CD4-positive, alpha-beta T cell treated with Interleukin-2 at 100 ng/mL for 4 hours (primary cell): Measurements from ENCODE around the gene HTR3C.
"Not testable (repeated sequence)": the region's sequence is repeated elsewhere in the genome, so short reads cannot be mapped to it uniquely, and the experiment has no call there.

ENCODE experiments used
- DNase-seq: peaks from one replicate; pipeline ENCODE4 v3.0.0-alpha.2; 2020; ENCODE audit warnings: low spot score

HTR3C gene

DNA sequence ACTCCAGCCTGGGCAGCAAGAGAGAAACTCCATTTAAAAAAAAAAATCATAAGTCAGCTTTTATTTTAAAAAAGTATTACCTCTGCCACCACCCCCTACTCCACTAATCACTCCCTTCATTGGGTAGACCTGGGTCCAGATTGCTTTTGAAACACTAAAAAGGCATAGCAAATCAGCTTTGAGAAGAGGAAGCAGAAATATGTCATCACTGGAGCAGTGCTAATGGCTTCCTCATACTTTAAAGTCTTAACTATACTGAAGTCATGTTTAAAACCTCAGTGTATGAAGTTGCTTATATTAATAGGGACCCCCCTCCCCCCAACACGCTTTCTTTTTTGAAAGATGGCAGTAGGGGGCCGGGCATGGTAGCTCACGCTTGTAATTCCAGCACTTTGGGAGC is 22.3 kb upstream of the HTR3C start:
- DNase-seq: no peak

DNA sequence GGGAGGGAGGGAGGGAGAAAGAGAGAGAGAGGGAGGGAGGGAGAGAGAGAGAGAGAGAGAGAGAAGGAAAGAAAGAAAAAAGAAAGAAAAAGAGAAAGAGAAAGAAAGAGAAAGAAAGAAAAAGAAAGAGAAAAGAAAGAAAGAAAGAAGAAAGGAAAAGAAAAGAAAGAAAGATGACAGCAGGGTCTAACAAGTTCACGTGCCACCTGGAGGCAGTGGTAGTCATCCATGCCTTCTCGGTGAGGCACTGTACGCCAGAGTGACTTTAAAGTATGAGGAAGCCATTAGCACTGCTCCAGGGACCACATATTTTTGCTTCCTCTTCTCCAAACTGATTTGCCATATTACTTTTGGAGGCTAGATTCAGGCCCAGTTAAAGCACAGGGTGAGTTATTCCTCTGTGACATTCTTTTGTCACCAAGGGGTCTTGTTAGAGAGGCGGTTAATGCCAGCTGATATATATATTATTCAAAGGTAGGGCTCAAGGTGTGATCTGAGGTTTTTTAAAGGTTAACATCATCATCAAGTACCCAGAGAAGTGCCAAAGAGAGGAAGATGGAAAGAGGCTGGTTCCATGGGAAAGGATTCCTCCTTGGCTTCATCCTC is 21.6 kb upstream of the HTR3C start, which contains the start of gene HTR3D:
TSS of gene HTR3D (plus strand) at position 556 of the 606 bp plus-strand sequence. CDS start at position 556, 0 bp downstream.
- no peak for DNase-seq

DNA sequence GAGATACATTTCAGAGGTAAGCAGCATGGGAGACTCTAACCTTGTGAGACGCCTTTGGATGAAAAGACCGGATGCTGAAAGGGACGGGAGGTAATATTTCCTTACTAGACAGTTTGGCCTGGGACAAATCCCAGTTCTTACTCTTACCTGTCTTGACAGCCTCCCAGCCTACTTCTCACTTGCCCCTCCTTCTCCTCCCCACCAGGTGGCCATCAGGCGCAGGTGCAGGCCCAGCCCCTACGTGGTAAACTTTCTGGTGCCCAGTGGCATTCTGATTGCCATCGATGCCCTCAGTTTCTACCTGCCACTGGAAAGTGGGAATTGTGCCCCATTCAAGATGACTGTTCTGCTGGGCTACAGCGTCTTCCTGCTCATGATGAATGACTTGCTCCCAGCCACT is 15.0 kb upstream of the HTR3C start:
- no peak for DNase-seq

DNA sequence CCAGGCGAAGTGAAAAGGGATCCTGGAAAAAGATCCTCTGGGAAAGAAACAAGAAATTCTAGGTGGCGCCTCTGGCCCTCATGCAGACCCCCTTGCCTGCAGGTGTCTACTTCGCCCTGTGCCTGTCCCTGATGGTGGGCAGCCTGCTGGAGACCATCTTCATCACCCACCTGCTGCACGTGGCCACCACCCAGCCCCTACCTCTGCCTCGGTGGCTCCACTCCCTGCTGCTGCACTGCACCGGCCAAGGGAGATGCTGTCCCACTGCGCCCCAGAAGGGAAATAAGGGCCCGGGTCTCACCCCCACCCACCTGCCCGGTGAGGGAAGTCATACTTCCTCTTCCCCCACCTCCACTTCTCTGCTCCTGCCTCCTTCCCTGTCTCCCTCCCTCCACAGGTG is 14.5 kb upstream of the HTR3C start:
- not testable (repeated sequence) for DNase-seq

DNA sequence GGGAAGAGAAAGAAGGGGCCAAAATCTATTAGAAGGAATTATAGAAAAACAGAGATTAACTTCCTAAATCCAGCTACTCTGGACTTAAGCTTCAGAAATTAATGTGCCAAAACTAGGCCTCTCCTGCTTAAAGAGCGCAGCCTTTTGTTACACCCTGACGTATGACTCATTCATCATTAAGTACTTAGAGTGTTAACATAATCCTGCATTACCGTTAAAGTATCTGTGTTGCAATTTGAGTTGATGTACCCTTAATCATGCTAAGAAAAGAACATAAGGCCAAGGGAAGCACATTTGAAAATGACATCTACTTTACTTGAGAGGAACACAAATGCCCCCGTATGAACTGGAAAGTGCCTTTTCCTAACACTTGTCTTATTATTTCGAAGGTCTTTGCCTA is 13.4 kb upstream of the HTR3C start:
- no peak for DNase-seq

DNA sequence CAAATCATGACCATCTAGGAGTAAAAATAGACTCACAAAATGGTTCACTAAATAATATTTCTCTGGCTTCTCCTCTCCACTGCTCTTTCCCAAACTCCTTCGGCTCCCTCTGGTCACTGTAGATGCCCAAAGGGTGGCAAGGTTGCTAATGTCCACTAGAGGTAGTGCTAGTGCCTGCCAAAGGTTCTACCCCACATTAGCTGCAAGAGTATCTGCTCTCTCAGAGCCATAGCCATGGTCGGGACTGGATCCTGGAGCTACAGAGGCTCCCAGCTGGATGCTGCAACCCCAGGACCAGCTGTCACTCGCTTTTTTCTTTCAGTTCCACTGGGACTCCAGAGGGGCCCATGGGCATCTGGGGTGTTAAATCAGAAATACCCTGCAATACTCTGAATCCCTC is 12.8 kb upstream of the HTR3C start:
- no peak for DNase-seq

DNA sequence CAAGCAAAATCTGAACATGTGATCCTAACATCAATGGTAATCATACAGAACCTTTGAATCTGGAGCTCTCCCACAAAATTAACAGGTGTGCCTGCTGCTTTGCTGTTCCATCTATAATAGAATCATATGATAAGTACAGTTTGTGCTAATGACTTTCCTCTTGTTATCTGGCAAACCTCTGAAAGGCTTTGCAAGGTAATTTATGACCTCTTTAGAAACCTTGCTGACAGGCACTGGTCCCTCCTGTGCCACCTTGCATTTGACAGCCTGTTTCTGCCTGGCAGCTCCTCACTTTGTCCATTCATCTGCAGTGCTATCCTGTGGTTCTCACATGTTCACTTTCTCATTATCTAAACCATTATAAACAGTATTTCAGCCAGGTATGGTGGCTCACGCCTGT is 10.2 kb upstream of the HTR3C start:
- no peak for DNase-seq

DNA sequence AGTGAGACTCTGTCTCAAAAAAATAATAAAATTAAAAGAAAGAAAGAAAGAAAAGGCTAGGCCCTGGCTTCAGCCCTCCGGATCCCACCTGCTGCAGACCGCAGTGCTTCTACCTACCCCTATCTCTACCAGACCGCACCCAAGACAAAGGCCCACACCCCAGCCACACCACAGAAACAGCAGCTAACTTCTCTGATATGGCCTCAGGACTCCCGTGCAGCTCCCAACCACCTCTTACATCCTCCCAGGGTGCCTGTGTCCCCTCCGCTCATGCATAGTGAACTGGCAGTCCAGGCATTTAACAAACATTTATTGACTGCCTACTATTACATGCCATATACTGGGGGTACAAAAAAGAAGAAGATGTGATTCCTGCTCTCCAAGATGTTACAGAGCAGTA is 6.9 kb upstream of the HTR3C start:
- no peak for DNase-seq

DNA sequence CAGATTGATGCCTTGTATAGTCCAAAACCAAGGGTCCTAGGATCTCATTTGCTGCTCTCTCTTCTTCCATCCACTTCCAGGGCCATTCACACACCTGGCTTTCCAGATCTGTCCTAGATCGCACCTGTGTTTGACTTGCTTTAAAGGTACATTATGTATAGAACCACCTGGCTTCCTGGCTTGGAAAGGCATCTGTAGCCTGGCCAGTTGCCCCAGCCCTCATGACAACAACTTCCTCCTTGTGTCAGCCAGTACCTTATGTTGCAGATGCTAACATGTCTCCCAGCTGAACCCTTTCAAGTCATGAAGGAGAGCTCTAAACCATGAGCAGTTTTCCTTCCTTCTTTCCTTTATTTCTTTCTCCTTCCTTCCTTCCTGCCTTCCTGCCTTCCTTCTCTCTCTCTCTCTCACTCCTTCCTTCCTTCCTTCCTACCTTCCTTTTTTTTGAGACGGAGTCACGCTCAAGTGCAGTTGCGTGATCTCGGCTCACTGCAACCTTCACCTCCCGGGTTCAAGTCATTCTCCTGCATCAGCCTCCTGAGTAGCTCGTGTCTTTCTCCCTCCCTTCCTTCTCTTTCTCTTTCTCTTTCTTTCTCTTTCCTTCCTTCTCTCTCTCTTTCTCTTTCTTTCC is 2.5 kb upstream of the HTR3C start:
- DNase-seq: no peak

DNA sequence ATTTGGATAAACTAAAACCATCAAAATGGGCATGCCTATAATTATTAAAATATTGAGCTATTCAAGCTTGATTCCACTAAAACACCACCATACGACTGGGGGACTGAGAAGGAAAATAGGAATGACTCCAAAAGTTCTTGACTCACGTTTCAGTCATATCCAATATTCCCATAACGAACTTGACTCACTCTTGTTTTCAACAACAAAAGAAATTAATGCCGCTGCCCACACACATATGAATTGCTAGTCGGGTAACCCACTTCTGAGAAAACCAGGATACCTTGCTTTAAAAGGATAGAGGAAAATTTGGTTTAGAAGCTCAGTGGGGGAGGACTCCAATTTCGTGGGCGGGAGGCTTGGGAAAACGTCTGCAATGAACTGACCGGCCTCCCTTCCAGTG is 5.2 kb downstream of the HTR3C start:
- DNase-seq: no peak

DNA sequence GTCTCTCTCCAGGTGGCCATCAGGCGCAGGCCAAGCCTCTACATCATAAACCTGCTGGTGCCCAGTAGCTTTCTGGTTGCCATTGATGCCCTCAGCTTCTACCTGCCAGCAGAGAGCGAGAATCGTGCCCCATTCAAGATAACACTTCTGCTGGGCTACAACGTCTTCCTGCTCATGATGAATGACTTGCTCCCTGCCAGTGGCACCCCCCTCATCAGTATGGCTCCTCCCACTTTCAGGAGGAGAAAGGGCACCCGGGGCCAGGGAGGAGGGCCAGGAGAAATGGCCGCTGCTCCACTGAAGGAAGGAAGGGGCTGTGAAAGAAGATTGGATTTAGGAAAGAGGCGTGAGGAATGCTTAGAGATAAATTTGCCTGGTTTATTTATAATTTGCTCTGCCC is 6.6 kb downstream of the HTR3C start:
- DNase-seq: no peak

DNA sequence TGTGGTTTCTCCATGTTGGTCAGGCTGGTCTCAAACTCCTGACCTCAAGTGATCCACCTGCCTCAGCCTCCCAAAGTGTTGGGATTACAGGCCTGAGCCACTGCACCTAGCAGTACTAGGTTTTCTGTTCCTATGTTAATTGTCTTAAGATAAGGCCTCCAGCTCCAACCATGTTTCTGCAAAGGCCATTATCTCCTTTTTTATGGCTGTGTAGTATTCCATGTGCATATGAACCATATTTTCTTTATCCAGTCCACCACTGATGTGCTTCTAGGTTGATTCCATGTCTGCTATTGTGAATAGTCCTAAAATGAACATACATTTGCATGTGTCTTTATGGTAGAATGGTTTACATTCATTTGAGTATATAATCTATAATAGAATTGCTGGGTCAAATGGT is 9.8 kb downstream of the HTR3C start:
- DNase-seq: no peak

DNA sequence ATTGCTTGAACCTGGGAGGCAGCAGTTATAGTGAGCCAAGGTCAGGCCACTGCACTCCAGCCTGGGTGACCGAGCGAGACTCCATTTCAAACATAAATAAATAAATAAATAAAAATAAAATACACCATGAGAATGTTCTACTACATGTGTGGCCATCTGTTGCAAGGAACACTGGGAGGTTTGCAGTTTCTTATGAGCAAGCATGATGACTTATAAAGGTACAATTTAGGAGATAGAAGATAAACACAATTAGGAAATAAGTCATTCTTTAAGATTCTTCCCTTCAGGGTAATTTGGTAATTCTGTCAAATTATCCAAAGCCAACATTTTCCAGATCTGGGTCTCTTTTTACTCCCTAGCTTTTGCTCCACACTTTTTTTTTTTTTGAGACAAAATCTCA is 13.4 kb downstream of the HTR3C start:
- no peak for DNase-seq

DNA sequence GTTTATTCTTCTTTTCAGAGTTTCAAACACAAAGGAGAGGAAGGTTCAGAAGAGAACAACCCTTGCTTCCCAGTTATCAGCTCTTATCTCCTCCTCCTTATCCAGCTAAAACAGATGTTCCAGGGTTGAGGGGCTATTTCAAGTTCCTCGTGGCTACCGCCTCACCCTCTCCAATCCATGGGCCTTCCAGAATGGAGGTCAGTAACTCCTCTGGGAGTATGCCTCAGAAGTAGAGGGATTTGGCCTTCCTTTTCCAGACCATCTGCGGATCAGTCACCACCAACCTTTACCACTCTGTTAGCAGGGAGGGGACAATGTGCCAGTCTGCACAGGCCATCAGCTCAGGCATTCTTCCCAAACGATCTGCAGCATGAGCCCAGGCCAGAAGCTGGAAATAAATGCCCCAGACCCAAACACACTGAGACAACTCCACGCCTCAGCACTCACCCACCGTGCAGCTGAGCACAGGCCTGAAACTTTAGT is 14.8 kb downstream of the HTR3C start:
- no peak for DNase-seq

DNA sequence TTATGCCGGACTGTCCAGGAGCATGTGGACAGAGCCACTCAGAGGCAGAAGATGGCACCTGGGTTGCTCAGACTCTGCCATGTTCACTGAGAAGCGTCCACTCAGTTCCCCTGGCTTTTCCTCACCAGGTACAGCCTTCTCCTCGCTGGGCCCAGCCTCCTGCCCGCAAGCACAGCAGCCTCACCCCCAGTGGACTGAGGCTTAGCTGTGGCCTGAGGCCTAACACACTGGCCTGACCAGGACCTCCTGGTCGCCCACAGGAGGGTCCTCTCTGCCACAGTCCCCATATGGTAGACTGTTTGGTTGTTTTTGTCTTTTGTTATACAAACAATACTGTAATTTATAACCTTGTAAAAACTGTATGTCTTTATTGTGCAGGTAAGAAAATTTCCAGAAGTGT is 15.5 kb downstream of the HTR3C start:
- DNase-seq: no peak

DNA sequence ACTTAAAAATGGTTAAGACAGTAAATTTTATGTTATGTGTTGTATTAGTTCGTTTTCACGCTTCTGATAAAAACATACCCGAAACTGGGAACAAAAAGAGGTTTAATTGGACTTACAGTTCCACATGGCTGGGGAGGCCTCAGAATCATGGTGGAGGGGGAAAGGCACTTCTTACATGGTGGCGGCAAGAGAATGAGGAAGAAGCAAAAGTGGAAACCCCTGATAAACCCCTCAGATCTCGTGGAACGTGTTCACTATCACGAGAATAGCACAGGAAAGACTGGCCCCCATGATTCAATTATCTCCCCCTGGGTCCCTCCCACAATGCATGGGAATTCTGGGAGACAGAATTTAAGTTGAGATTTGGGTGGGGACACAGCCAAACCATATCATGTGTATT is 18.3 kb downstream of the HTR3C start:
- DNase-seq: not testable (repeated sequence)

DNA sequence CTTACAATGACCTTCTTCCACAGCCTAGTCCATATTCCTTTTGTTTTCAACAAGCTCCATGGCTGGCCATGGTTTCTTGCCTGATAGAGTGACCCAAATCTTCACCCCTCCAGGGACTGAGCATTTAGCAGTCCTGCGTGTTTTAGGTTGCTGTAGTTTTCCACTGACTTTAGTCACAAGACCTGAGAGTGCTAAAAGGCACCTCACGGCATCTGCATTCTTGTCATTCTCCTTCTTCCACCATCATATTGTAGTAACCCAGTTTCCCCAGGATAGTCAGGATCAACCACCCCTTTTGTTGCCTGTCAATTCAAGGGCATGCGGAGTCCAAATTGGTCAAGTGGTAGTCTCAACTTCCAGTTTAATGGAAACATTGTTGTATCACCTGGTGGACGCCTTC is 20.8 kb downstream of the HTR3C start:
- no peak for DNase-seq

DNA sequence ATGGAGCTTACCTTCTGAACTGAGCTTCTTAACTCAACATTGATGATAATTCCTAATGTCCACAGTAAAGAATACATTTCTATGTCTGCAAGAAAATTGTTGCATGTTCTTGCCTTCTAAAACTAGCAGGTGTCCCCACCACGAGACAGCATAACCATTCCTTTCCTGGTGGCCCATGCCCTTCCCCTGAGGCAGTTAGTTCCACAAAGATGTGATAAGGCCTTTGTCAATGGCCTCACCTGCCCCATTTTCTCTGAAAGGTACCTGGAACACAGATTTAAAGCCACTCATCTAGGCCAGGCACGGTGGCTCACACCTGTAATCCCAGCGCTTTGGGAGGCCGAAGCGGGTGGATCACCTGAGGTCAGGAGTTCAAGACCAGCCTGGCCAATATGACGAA is 23.1 kb downstream of the HTR3C start:
- DNase-seq: no peak

DNA sequence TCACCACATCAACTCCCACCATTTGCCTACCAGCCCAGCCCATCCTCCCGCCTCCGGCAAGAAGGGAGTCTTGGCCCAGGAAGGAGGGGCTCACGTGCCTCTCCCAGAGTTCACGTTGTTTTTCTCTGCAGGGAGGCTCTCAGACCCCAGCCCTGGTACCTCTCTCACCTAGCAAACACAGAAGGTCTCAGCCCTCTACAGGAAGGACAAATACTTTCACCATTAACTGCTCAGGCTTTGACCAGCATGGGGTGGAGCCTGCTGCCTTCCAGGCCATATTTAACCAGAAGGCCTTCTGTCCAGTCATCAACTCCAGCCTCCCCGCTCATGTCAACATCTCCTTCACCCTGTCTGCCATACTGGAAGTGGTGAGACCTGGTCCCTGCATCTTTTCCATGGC is 25.0 kb downstream of the HTR3C start:
- DNase-seq: no peak

DNA sequence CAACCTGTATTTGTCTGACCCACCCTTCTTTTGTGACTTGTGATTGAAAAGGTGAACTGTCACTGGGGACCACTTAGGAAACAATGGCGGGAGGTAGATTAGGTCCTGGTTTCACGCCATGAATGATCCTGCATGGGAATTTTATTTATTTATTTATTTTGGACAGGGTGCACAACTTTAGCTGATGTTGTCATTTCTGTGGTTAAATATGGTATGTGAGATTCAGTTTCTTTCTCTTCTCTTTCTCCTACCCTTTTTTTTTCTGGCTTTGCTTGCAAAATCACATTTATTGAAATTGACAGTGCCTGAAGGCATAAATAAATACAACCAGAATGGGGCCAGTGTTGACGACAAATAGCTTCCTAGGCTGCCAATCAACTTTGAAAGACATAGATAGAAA is 26.0 kb downstream of the HTR3C start:
- DNase-seq: no peak

DNA sequence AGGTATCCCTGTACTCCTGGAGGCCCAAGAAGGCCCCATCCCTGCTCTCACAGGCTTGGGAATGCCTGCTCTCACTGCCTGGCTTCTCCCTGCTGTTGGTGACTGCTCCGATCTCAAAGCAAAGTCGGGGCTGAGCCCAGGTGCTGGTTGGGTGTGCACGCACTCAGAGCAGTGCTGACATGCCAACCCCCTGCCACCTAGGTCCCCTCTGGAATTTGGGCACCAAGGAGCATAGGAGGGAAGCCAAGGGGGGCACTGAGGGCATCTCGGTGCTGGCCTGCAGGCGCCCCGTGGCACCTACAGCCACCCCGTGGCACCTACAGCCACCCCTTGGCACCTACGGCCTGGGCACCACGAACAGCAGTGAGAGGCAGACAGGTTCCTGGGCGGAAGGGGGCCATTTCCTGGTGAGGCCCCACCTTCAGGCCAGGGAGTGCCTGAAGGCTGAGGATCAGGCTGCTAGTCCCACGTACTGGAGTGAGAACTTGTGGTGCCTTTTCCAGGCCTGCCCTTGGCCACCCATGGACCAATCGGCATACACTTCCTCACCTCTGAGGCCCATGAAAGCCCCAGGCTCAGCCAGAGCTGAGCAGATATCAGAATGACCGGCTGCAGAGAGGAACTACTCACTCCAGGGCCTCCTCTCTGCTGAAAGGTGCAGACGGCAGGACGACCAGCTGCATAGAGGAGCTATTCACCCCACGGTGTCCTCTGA is 28.4 kb downstream of the HTR3C start:
- DNase-seq: no peak

DNA sequence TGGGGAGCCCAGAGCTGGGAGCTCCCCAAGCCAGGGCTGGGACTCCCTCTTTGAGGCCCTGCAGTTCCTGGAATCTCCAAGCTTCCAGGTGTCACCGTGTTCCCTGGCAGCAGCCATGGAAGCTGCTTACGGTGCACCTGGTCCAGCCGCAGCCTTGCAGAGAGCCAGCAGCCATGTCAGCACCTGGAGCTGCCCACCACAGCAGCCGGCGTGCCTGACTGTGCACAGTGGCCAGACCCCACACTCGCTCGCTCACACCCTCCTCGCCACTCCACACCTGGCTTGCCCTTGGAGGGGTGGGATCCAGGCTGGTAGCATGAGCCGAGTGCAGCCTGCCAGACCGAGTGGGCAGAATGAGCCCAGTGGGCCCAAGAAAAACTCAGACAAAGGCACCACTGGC is 29.2 kb downstream of the HTR3C start:
- no peak for DNase-seq

DNA sequence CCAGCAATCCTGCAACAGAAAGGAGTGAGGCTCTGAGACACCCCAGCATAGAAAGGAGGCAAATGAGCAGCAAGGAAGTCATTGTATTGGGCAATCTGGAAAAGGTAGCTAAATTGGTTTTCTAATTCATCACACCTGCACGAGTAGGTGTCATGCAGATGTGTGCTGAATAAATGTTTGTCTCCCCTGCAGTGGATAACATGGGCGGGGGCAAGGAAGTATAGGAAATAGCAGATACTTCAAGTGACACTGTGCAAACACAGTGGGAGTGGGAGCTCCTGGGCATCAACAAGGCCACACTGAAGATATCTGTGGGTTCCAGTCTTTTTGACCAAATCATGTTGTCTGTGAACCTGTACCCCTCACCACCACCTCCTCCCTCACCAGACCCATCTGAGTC is 29.6 kb downstream of the HTR3C start:
- DNase-seq: no peak
